Measurements from ENCODE around the gene DLG2. TPM values are rescaled to one million over a fixed set of nuclear protein-coding genes. Genes with fewer than 3 reads are reported as not detected.

Gene DLG2
- total RNA-seq, 4 donors from 2014 or later, result 6.5 to 14.6 (median 7.2) TPM

DNA sequence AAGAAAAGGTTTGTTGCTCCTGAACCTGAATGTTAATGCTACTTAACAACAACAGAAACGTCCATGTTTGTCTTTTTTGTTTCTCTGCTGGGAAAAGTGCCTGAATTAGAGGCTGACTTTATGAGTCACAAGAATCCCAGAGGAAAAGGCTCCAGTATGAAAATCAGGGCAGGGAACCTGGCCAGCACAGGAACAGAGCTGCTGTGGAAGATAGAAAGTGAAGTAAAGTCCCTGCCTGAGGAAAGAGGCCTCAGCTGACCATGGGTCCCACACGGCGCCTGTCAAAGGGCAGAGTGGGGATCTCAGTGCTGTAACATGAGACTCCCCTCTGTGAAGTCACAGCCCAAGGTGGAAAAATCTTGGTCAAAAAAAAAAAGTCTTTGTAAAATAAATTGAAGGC, 1708.7 kb downstream of the DLG2 start:
- no peak for DNase-seq (ENCODE audit: low spot score in 2 of 2)
- WGBS, 2 donors, result 48 to 64% methylated on average over 3 of the region's 3 CpGs
- no peak overlapping the region for H3K27ac ChIP-seq
- H3K4me1 ChIP-seq, result no peaks in the 10 kb centered on the region
- TF ChIP-seq CTCF (IDR thresholded peaks at IDR 0.05), result no peak
- no peak for TF ChIP-seq EP300 (IDR thresholded peaks at IDR 0.05)
- no peak for TF ChIP-seq POLR2A (IDR thresholded peaks at IDR 0.05)
- no peak overlapping the region for H3K4me3 ChIP-seq
- H3K27me3 ChIP-seq, result no peaks in the 10 kb centered on the region
- no peaks in the 10 kb centered on the region for H3K36me3 ChIP-seq
- H3K9me3 ChIP-seq, result no peaks in the 10 kb centered on the region

DNA sequence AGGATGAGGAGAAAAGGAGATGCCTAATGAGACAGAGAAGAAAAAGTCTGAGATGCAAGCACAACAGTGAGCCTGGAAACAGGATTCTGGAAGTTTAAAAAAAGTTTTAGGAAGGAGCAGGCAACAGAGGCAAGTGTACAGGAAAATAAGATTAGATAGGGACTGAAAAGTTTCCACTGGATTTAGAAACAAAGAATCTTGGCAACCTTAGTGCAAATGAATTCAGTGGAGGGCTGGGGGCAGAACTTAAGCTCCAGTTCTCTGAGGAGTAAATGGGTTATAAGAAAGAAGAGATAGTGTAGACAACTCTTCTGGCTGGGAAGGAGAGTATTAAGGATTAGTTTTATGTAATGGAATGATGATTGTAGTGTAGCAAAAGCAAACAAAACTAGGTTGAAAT, 1712.1 kb downstream of the DLG2 start:
- TF ChIP-seq POLR2A (IDR thresholded peaks at IDR 0.05) (no peak), CTCF (IDR thresholded peaks at IDR 0.05) (no peak), EP300 (IDR thresholded peaks at IDR 0.05) (no peak)
- Histone ChIP-seq H3K9me3 (no peaks in the 10 kb centered on the region), H3K4me1 (no peaks in the 10 kb centered on the region), H3K4me3 (no peak overlapping the region), H3K36me3 (no peaks in the 10 kb centered on the region), H3K27me3 (no peaks in the 10 kb centered on the region), H3K27ac (no peak overlapping the region)
- DNase-seq (ENCODE audit: low spot score in 2 of 2), result no peak

GRCh38 chr11:83909579-83910534, 1717.3 kb downstream of the DLG2 start:
- Histone ChIP-seq H3K27me3 (no peaks in the 10 kb centered on the region), H3K9me3 (no peaks in the 10 kb centered on the region), H3K4me3 (no peak overlapping the region), H3K27ac (no peak overlapping the region), H3K36me3 (no peaks in the 10 kb centered on the region), H3K4me1 (no peaks in the 10 kb centered on the region)
- TF ChIP-seq EP300 (IDR thresholded peaks at IDR 0.05), result no peak
- no peak for TF ChIP-seq CTCF (IDR thresholded peaks at IDR 0.05)
- no peak for TF ChIP-seq POLR2A (IDR thresholded peaks at IDR 0.05)
- WGBS, 2 donors, result 73% methylated on average over 5 of the region's 5 CpGs
- DNase-seq (ENCODE audit: low spot score in 2 of 2), result no peak

DNA sequence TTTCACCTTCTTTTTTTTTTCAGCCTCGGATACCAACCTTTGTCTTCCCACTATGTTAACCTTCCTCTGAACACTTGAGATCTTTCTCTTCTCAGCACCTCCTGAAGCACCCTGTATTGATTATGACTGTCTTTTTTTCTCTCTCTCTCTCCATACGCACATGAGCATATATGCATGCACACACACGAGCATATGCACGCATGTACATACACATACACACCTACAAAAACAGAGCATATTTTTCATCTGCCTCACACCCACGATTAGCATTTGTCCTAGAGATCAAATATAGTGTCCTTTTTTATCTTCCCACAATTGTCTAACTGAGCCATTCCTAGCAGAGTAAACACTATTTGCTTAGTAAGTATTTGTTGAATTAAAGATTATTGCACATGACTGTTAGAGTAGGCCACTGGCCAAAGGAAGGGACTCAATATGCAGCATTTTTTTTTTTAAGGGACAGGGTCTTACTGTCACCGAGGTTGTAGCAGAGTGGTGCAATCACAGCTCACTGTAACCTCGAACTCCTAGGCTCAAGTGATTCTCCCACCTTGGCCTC, 1718.8 kb downstream of the DLG2 start:
- TF ChIP-seq EP300 (IDR thresholded peaks at IDR 0.05), result no peak
- TF ChIP-seq POLR2A (IDR thresholded peaks at IDR 0.05), result no peak
- no peak for TF ChIP-seq CTCF (IDR thresholded peaks at IDR 0.05)
- H3K36me3 ChIP-seq, result no peaks in the 10 kb centered on the region
- WGBS, 2 donors, result 88 to 91% methylated on average over 7 of the region's 7 CpGs
- no peak for DNase-seq (ENCODE audit: low spot score in 2 of 2)
- no peaks in the 10 kb centered on the region for H3K27me3 ChIP-seq
- H3K27ac ChIP-seq, result no peak overlapping the region
- H3K9me3 ChIP-seq, result no peaks in the 10 kb centered on the region
- no peaks in the 10 kb centered on the region for H3K4me1 ChIP-seq
- no peak overlapping the region for H3K4me3 ChIP-seq

GRCh38 chr11:83895516-83895915, 1731.6 kb downstream of the DLG2 start:
- H3K36me3 ChIP-seq, result no peaks in the 10 kb centered on the region
- no peaks in the 10 kb centered on the region for H3K9me3 ChIP-seq
- TF ChIP-seq EP300 (IDR thresholded peaks at IDR 0.05) (no peak), POLR2A (IDR thresholded peaks at IDR 0.05) (no peak), CTCF (IDR thresholded peaks at IDR 0.05) (no peak)

More at GRCh38 chr11:83895516-83895915, 1731.6 kb downstream of the DLG2 start:
- no peak for DNase-seq (ENCODE audit: low spot score in 2 of 2)
- Histone ChIP-seq H3K27me3 (no peaks in the 10 kb centered on the region), H3K27ac (no peak overlapping the region), H3K4me3 (no peak overlapping the region), H3K4me1 (no peaks in the 10 kb centered on the region)

Measured in tibial nerve (tissue), 4 donors.